ENCODE data around the gene LAMTOR5. TPM values are rescaled to one million over a fixed set of nuclear protein-coding genes. Genes with fewer than 3 reads are reported as not detected.

The LAMTOR5 gene
- total and polyA plus RNA-seq, 2 of the 13 experiments (the other 11 are each of a cell fraction or from before 2014, with no cell fraction given) = 96.7 to 400 TPM

GRCh38 chr1:110449661-110450651 lies 42.5 kb upstream of the LAMTOR5 start:
- no peaks in the 10 kb centered on the region for H3K36me3 ChIP-seq (replicated peaks in 1 of 2; ENCODE audit: control insufficient read depth in 1 of 2, insufficient read depth in 2 of 2, low read length in 2 of 2)
- H3K27me3 ChIP-seq (ENCODE audit: control insufficient read depth in 1 of 2, insufficient read depth in 2 of 2, low read length in 2 of 2) = peaks cover 6 to 36% of the 10 kb centered on the region in 2 experiments; a peak in 3 of 5 replicates
- H3K79me2 ChIP-seq (ENCODE audit: insufficient read depth, low read length) = no peaks in the 10 kb centered on the region
- H3K9ac ChIP-seq (ENCODE audit: insufficient read depth, low read depth, low read length) = no peak overlapping the region
- no peaks in the 10 kb centered on the region for H3K4me1 ChIP-seq (ENCODE audit: insufficient read depth, low read length)
- H3K27ac ChIP-seq (ENCODE audit: extremely low read length, insufficient read depth, low read length) = no peak overlapping the region
- POLR2A ChIA-PET = no interaction called here
- DNase-seq (ENCODE audit: low spot score) (no peak), ATAC-seq (no peak), FAIRE-seq (no peak)
- WGBS (ENCODE audit: low lambda C conversion rate) = 3% methylated on average over 11 of the region's 12 CpGs
- H2AFZ ChIP-seq (ENCODE audit: low read length) = no peak overlapping the region
- intact Hi-C loops (cut with micrococcal nuclease; ENCODE audit: unreplicated experiment) = no loop called here
- H3K4me2 ChIP-seq (ENCODE audit: low read depth, low read length) = no peak overlapping the region
- H4K20me1 ChIP-seq (ENCODE audit: insufficient read depth, low read length) = no peaks in the 10 kb centered on the region
- BruUV-seq (replicated peaks) = no TSS peak
- H3K9me3 ChIP-seq (ENCODE audit: low read length) = no peaks in the 10 kb centered on the region
- TF ChIP-seq ZNF574 (CRISPR knock-in tag; IDR thresholded peaks at IDR 0.05) = no peak
- no peak for TF ChIP-seq EZH2 (conservative IDR thresholded peaks at IDR 0.05; ENCODE audit: low read depth, low read length)
- no peak for TF ChIP-seq RCOR2 (CRISPR knock-in tag; IDR thresholded peaks at IDR 0.05)
- TF ChIP-seq ZNF609 (CRISPR knock-in tag; IDR thresholded peaks at IDR 0.05; ENCODE audit: borderline replicate concordance) = no peak
- no peak for TF ChIP-seq HNF1A (IDR thresholded peaks at IDR 0.05; ENCODE audit: low read depth)
- TF ChIP-seq HNF1A (CRISPR knock-in tag; IDR thresholded peaks at IDR 0.05; ENCODE audit: borderline replicate concordance) = no peak
- no peak for TF ChIP-seq LBX2 (CRISPR knock-in tag; IDR thresholded peaks at IDR 0.05; ENCODE audit: borderline replicate concordance)
- CTCF ChIA-PET (ENCODE audit: low intra/inter-chr PET ratio, low total read pairs) = no interaction called here
- in situ Hi-C loops (cut with HindIII; ENCODE audit: extremely low pct_ligation_motif_present, low pct_unique_long_range_greater_than_20kb) = loop anchor here (10.0 kb wide), 1 partner anchor 135 kb away; no protein-coding TSS in a partner anchor
- no peak overlapping the region for H3K4me3 ChIP-seq (replicated peaks in 1 of 3; ENCODE audit: insufficient read depth in 1 of 3, low read depth in 2 of 3, low read length in 3 of 3)

All from HepG2 (cell line).